Central memory CD8-positive, alpha-beta T cell (primary cell): ENCODE data around the gene CD2BP2.

Source experiments
- ATAC-seq: fragments of 150-1000 bp; cut with Tn5 transposase; replicated peaks from 2 replicates; pipeline ENCODE4 v1.10.0; 2022; ENCODE audit warnings: mild to moderate bottlenecking, moderate FRiP score, moderate number of reproducible peaks; ENCODE audit not compliant: poor library complexity, severe bottlenecking; ENCODE audit errors: extremely low read depth
- DNase-seq, 2 donors: peaks; one replicate each; pipeline ENCODE4 v3.0.0; 2021; ENCODE audit warnings: low spot score in 2 of 2
- H3K27ac Mint-ChIP-seq: one replicate; pipeline ENCODE4 v1.8.0; 2022; ENCODE audit warnings: low read depth, mild to moderate bottlenecking, moderate library complexity, mixed read lengths
- H3K27me3 Mint-ChIP-seq: one replicate; pipeline ENCODE4 v1.8.0; 2022; ENCODE audit warnings: mixed read lengths
- H3K36me3 Mint-ChIP-seq: one replicate; pipeline ENCODE4 v1.8.0; 2022; ENCODE audit warnings: mild to moderate bottlenecking, moderate library complexity, mixed read lengths; ENCODE audit not compliant: insufficient read depth
- H3K4me1 Mint-ChIP-seq: one replicate; pipeline ENCODE4 v1.8.0; 2022; ENCODE audit warnings: mixed read lengths
- H3K4me3 Mint-ChIP-seq: one replicate; pipeline ENCODE4 v1.8.0; 2022; ENCODE audit warnings: mild to moderate bottlenecking, moderate library complexity, mixed read lengths
- H3K9me3 Mint-ChIP-seq: one replicate; pipeline ENCODE4 v1.8.0; 2022; ENCODE audit warnings: mixed read lengths

Gene CD2BP2

GRCh38 chr16:30374538-30374937 lies 19.4 kb upstream of the CD2BP2 start, which contains the start of gene MYL11:
TSS of gene MYL11 (plus strand) at chr16:30374802. CDS start at chr16:30374858, 56 bp downstream.
- Mint-ChIP-seq H3K27ac (peak within 1 kb of the TSS; percentile 74), H3K4me3 (no peak within 1 kb of the TSS), H3K9me3 (no peaks in the 10 kb centered on the region)

GRCh38 chr16:30372725-30373124 lies 17.6 kb upstream of the CD2BP2 start:
- Mint-ChIP-seq H3K4me3 (peak overlapping the region; percentile 33), H3K27me3 (no peaks in the 10 kb centered on the region), H3K27ac (peak overlapping the region; percentile 74), H3K9me3 (no peaks in the 10 kb centered on the region), H3K36me3 (peaks cover 12% of the 10 kb centered on the region), H3K4me1 (peaks cover 42% of the 10 kb centered on the region)
- ATAC-seq (no peak), DNase-seq (no peak)

More at GRCh38 chr16:30374538-30374937, 19.4 kb upstream of the CD2BP2 start, which contains the start of gene MYL11:
- DNase-seq (no peak), ATAC-seq (no peak)
- peaks cover 26% of the 10 kb centered on the region for H3K36me3 Mint-ChIP-seq
- peaks cover 42% of the 10 kb centered on the region for H3K4me1 Mint-ChIP-seq
- no peaks in the 10 kb centered on the region for H3K27me3 Mint-ChIP-seq

DNA sequence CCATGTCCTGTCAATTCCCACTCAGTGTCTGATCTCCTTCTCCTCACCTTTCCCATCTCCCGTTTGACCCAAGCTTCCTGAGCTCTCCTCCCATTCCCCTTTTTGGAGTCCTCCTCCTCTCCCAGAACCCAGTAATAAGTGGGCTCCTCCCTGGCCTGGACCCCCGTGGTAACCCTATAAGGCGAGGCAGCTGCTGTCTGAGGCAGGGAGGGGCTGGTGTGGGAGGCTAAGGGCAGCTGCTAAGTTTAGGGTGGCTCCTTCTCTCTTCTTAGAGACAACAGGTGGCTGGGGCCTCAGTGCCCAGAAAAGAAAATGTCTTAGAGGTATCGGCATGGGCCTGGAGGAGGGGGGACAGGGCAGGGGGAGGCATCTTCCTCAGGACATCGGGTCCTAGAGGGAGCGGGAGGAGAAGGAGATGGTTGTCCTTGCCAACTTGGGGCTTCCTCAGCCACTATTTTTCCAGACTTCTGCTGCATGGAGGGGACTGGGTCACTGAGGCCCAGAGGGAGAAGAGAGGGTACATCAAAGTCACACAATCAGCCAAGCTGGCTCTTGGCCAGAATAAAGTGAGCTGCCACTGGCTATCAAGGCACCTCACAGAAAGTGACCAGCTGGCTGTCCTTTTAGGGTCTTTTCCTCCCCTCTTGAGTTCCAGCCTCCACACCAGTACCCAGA lies 17.1 kb upstream of the CD2BP2 start:
- peaks cover 11% of the 10 kb centered on the region for H3K36me3 Mint-ChIP-seq
- H3K9me3 Mint-ChIP-seq = no peaks in the 10 kb centered on the region
- peak overlapping the region; percentile 88 for H3K27ac Mint-ChIP-seq
- no peak for DNase-seq
- H3K4me3 Mint-ChIP-seq = peak overlapping the region; percentile 58
- H3K4me1 Mint-ChIP-seq = peaks cover 42% of the 10 kb centered on the region
- no peak for ATAC-seq
- no peaks in the 10 kb centered on the region for H3K27me3 Mint-ChIP-seq

DNA sequence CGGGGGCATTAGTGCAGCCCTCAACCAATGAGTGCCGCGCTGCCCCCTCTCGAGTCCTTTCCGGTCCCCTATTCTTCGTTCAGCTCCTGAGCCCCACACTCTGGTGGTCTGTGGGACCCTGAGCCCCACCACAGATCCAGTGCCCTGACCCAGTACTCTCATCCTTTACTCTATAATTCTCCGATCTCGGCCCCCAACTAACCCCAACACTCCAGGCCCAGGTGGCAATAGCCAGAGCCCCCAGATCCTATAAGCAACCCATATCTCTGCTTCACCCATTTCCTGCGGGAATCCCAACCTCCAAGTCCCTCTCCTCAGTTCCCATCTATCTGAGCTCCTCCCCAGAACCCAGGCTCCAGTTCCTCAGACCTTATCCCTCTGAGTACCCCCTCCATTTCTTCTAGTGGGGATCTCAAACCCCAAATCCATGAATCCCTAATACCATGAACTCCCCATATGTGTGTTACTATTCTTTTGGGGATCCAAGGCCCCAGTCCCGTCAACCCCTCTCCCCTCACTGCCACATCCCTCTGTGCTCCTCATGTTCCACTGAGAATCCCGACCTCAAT lies 16.2 kb upstream of the CD2BP2 start:
- no peak for ATAC-seq
- H3K4me1 Mint-ChIP-seq = peaks cover 48% of the 10 kb centered on the region

GRCh38 chr16:30370456-30371247 lies 15.5 kb upstream of the CD2BP2 start, which contains the start of gene TBC1D10B:
TSS of gene TBC1D10B (minus strand) at chr16:30370494. CDS start at chr16:30370183, 311 bp downstream.
- peaks cover 49% of the 10 kb centered on the region for H3K4me1 Mint-ChIP-seq
- H3K36me3 Mint-ChIP-seq = peaks cover 11% of the 10 kb centered on the region
- ATAC-seq = peak; percentile 89
- H3K27ac Mint-ChIP-seq = peak within 1 kb of the TSS; percentile 88
- H3K9me3 Mint-ChIP-seq = no peaks in the 10 kb centered on the region
- no peaks in the 10 kb centered on the region for H3K27me3 Mint-ChIP-seq
- H3K4me3 Mint-ChIP-seq = peak within 1 kb of the TSS; percentile 80
- peak; percentile 98 to 100 for DNase-seq

More for the DNA sequence above, 16.2 kb upstream of the CD2BP2 start:
- peaks cover 11% of the 10 kb centered on the region for H3K36me3 Mint-ChIP-seq
- H3K4me3 Mint-ChIP-seq = peak overlapping the region; percentile 58
- no peaks in the 10 kb centered on the region for H3K27me3 Mint-ChIP-seq
- H3K9me3 Mint-ChIP-seq = no peaks in the 10 kb centered on the region
- no peak for DNase-seq
- H3K27ac Mint-ChIP-seq = peak overlapping the region; percentile 88

- H3K27me3 Mint-ChIP-seq = no peaks in the 10 kb centered on the region
- H3K9me3 Mint-ChIP-seq = no peaks in the 10 kb centered on the region
- ATAC-seq (no peak), DNase-seq (no peak)
- H3K4me3 Mint-ChIP-seq = peak overlapping the region; percentile 80
- H3K4me1 Mint-ChIP-seq = peaks cover 54% of the 10 kb centered on the region
- H3K36me3 Mint-ChIP-seq = peaks cover 15% of the 10 kb centered on the region
- peak overlapping the region; percentile 88 for H3K27ac Mint-ChIP-seq
These were observed 14.9 kb upstream of the CD2BP2 start for GRCh38 chr16:30369938-30370455.

GRCh38 chr16:30369091-30369937 lies 14.2 kb upstream of the CD2BP2 start:
- DNase-seq (no peak), ATAC-seq (no peak)
- Mint-ChIP-seq H3K27me3 (no peaks in the 10 kb centered on the region), H3K36me3 (peaks cover 16% of the 10 kb centered on the region), H3K4me3 (peak overlapping the region; percentile 80), H3K27ac (peak overlapping the region; percentile 68), H3K9me3 (no peaks in the 10 kb centered on the region), H3K4me1 (peaks cover 54% of the 10 kb centered on the region)

- Mint-ChIP-seq H3K4me3 (peak overlapping the region; percentile 80), H3K9me3 (no peaks in the 10 kb centered on the region), H3K4me1 (peaks cover 54% of the 10 kb centered on the region), H3K27me3 (no peaks in the 10 kb centered on the region), H3K27ac (peak overlapping the region; percentile 68), H3K36me3 (peaks cover 18% of the 10 kb centered on the region)
- DNase-seq (no peak), ATAC-seq (no peak)
These were observed 13.6 kb upstream of the CD2BP2 start for GRCh38 chr16:30368792-30369090.

DNA sequence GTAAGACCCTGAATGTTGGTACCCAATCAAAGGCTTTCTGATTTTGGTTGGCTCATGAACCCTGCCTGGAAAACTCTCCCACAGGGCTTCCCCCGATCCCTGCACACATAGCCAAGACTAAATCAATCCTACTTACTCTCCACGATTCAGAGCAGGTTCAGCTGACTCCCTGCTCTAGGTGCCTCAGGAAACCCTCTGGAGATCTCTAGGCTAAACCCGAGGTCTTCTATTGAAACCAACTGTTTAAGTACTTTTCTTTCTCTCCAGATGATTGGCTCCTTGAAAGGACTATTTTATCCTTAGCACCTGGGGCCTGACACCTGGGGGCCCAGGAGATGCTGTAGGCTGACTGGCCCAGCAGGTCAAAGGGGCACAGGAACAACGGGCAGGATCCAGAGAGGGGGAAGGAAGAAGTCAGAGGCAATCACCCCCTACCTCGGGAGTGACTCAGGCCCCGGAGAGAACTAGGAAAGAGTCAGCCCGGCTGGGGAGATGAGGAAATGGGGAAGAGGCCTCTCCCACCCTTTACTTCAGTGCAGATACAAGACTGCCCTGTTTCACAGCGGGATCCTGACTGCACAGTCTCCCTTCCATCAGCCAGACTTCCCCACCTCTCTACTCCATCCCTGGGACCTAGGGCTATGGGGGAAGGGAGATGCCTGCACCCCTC lies 13.1 kb upstream of the CD2BP2 start:
- peaks cover 20% of the 10 kb centered on the region for H3K36me3 Mint-ChIP-seq
- peak overlapping the region; percentile 80 for H3K4me3 Mint-ChIP-seq
- no peaks in the 10 kb centered on the region for H3K9me3 Mint-ChIP-seq
- peaks cover 55% of the 10 kb centered on the region for H3K4me1 Mint-ChIP-seq
- ATAC-seq = no peak
- H3K27ac Mint-ChIP-seq = peak overlapping the region; percentile 68
- no peaks in the 10 kb centered on the region for H3K27me3 Mint-ChIP-seq
- DNase-seq = no peak

- ATAC-seq (no peak), DNase-seq (no peak)
- Mint-ChIP-seq H3K4me3 (peak overlapping the region; percentile 80), H3K36me3 (peaks cover 23% of the 10 kb centered on the region), H3K27me3 (no peaks in the 10 kb centered on the region), H3K4me1 (peaks cover 55% of the 10 kb centered on the region), H3K27ac (peak overlapping the region; percentile 36), H3K9me3 (no peaks in the 10 kb centered on the region)
These were observed 12.4 kb upstream of the CD2BP2 start for GRCh38 chr16:30367349-30368009.

DNA sequence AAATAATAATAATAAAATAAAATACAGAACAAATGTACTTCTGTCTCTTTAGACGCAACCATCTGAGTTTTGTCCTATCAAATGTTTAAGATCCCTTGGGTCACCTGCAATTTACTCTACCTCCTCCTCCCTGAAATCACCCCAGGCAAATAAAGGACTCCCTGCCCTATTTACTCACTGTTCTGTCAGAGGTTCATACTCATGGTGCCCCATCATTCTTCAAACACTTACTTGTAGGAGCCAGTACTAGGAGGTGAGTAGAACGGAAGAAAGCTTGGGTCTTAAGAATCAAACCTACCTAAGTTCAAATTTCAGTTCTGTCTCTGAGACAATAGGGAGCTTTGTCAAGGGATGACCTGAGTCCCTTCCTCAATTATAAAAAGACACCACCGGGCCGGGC lies 11.4 kb upstream of the CD2BP2 start:
- H3K27ac Mint-ChIP-seq = peak overlapping the region; percentile 36

More for the DNA sequence above, 11.4 kb upstream of the CD2BP2 start:
- H3K4me1 Mint-ChIP-seq = peaks cover 52% of the 10 kb centered on the region
- H3K36me3 Mint-ChIP-seq = peaks cover 25% of the 10 kb centered on the region
- DNase-seq (no peak), ATAC-seq (no peak)
- no peaks in the 10 kb centered on the region for H3K27me3 Mint-ChIP-seq
- H3K9me3 Mint-ChIP-seq = no peaks in the 10 kb centered on the region
- peak overlapping the region; percentile 80 for H3K4me3 Mint-ChIP-seq
